Measurements from ENCODE around the gene RALBP1. TPM values are rescaled to one million over a fixed set of nuclear protein-coding genes. Genes with fewer than 3 reads are reported as not detected.
"Not testable (repeated sequence)": the region's sequence is repeated elsewhere in the genome, so short reads cannot be mapped to it uniquely, and the experiment has no call there.

The RALBP1 gene
- total RNA-seq, 2 experiments from 2014 or later = 46.9 to 47.1 TPM

DNA sequence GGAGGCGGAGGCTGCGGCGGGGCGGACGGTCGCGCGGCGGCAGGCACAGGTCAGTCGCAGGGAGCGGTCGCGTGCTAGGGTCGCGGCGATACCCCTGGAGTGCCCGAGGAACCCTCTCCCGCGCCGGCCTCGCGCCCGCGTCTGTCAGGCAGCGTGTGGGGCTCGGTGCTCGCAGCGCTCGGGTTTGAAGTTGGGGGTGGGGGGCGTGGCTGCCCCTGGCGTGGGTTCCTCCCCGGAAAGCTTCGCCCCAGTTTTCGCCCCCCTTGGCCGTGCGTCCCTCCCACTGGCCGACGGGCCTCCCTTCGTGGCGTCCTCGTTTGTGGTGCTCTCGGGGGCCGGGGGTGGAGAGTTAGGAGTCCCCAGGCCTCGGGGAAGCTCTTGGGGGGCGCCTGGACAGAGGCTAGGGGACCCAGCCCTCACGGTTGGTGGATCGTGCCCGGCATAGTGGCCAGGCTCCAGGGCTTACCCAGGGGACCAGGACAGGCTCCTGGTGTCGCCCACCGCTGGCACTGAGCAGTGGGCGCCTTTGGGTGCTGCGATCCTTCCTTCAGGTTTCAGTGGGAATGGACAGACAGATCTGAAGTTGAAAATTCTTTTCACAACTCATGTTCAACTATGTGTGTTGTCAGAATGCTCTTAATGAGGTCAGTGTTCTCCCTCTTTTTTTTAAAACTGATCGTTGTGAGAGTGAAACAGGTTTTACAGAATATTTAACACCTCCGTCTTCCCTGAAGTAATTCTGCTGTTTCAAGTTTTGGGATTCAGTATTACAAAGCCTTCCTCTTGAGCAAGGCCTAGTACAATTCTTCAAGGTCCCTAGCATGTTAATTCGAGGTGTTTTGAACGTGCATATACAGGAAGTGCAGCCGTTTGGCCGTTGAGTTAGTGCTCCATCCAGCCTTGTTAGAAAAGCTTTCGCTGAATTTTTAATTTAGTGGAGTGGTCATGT lies 604 bp downstream of the RALBP1 start:
- Mint-ChIP-seq H3K27me3 (no peaks in the 10 kb centered on the region), H3K4me1 (peaks cover 15% of the 10 kb centered on the region), H3K9me3 (no peaks in the 10 kb centered on the region), H3K27ac (peak overlapping the region; percentile 92), H3K36me3 (peaks cover 25% of the 10 kb centered on the region), H3K4me3 (peak overlapping the region; percentile 89)
- DNase-seq = peak; percentile 72

DNA sequence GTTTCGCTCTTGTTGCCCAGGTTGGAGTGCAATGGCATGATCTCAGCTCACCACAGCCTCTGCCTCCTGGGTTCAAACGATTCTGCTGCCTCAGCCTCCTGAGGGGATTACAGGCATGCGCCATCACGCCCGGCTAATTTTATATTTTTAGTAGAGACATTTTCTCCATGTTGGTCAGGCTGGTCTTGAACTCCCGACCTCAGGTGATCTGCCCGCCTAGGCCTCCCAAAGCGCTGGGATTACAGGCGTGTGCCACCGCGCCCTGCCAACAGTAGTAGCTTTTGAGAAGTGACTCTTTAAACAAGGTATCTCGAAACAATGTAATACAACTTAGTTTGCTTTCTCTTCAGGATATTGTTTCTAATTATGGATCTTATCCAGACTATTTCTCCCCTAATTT lies 1.6 kb downstream of the RALBP1 start:
- not testable (repeated sequence) for H3K9me3 Mint-ChIP-seq, H3K27ac Mint-ChIP-seq, H3K27me3 Mint-ChIP-seq, DNase-seq
- peak overlapping the region; percentile 89 for H3K4me3 Mint-ChIP-seq
- H3K36me3 Mint-ChIP-seq = peaks cover 31% of the 10 kb centered on the region
- peaks cover 15% of the 10 kb centered on the region for H3K4me1 Mint-ChIP-seq

DNA sequence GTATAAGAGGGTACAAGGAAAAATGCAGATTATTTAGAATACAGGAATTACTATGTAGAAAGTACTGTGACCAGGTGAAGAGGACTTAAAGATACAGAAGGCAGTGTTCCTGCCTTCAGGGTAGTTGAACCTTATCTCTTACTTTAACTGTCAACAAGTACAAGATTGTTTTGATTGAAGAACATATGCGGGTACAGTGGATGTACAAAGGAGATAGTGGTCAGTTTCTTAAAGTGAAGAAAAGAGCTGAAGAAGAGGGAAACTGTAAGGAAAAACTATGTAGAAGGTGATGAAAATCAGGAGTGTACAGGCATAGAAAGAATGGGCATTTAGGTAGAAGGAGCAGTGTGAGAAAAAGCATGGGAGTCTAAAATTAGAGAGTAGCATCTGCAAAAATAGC lies 2.2 kb downstream of the RALBP1 start:
- Mint-ChIP-seq H3K4me3 (peak overlapping the region; percentile 89), H3K27ac (no peak overlapping the region), H3K27me3 (no peaks in the 10 kb centered on the region), H3K4me1 (peaks cover 20% of the 10 kb centered on the region), H3K36me3 (peaks cover 35% of the 10 kb centered on the region), H3K9me3 (no peaks in the 10 kb centered on the region)
- DNase-seq = no peak

DNA sequence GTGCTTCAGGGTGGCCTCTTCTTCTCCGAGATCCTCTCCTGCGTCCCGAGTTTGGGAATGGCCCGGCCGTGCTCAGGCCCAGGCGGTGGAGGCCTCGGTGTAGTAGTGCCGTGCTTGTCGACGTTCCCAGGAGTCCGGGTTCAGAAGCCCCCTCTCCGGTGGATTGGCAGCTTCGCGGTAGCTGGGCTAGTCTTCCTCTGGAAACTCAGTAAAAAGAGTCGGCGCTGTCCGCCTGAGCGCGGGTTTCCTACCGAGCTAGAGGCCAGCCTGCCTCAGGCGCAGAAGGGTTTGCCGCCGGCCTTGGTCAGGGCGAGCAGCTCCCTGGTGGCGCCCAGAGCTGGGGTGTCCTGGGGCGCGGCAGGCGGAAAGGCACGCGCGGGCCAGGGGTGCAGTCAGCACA lies 3.2 kb downstream of the RALBP1 start:
- Mint-ChIP-seq H3K36me3 (peaks cover 40% of the 10 kb centered on the region), H3K4me1 (peaks cover 22% of the 10 kb centered on the region), H3K4me3 (no peak overlapping the region), H3K9me3 (peaks cover 2% of the 10 kb centered on the region), H3K27me3 (no peaks in the 10 kb centered on the region), H3K27ac (no peak overlapping the region)
- no peak for DNase-seq

DNA sequence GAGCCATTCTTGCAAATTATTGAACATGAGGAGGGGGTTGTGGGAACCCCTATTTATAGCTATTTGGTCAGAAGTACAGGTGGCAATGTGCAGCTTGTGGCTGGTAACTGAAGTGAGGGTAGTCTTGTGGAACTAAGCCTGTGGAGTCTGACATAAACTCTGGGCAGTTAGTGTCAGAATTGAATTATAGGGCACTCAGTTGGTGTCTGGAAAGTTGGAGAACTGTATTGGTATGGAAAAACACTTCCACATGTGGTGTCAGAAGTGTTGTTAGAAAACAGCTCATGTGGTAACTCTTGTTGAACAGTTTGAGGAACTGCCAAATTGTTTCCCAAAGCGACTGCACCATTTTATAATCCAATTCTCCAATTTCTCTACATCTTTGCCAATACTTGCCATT lies 7.5 kb downstream of the RALBP1 start:
- Mint-ChIP-seq H3K36me3 (peaks cover 57% of the 10 kb centered on the region), H3K4me1 (peaks cover 7% of the 10 kb centered on the region), H3K27ac (no peak overlapping the region), H3K4me3 (no peak overlapping the region), H3K9me3 (peaks cover 12% of the 10 kb centered on the region), H3K27me3 (no peaks in the 10 kb centered on the region)
- DNase-seq = no peak

DNA sequence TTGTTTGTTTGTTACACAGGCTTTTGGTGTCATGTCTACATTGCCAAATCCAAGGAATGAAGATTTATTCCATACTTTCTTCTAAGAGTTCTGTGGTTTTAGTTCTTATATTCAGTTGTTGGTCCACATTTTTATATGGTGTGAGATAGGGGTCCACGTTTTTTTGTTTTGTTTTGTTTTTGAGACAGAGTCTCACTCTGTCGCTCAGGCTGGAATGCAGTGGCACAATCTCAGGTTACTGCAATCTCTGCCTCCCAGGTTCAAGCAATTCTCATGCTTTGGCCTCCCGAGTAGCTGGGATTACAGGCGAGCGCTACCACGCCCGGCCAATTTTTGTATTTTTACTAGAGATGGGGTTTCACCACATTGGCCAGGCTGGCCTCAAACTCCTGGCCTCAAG lies 8.2 kb downstream of the RALBP1 start:
- peaks cover 9% of the 10 kb centered on the region for H3K4me1 Mint-ChIP-seq
- H3K9me3 Mint-ChIP-seq = peaks cover 14% of the 10 kb centered on the region
- no peaks in the 10 kb centered on the region for H3K27me3 Mint-ChIP-seq
- H3K36me3 Mint-ChIP-seq = peaks cover 55% of the 10 kb centered on the region
- H3K27ac Mint-ChIP-seq = no peak overlapping the region
- no peak for DNase-seq
- no peak overlapping the region for H3K4me3 Mint-ChIP-seq

DNA sequence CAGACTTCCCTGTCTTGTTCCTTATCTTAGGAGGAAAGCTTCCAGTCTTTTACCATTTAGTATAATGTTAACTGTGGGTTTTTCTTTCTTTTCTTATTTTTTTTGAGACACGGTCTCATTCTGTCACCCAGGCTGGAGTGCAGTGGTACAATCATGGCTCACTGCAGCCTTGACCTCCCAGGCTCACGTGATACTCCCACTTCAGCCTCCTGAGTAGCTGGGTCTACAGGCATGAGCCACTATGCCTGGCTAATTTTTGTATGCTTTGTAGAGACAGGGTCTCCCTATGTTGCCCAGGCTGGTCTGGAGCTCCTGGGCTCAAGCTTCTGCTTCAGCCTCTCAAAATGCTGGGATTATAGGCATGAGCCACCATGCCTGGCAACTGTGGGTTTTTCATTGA lies 9.5 kb downstream of the RALBP1 start:
- not testable (repeated sequence) for H3K27me3 Mint-ChIP-seq, H3K4me1 Mint-ChIP-seq, H3K4me3 Mint-ChIP-seq, H3K27ac Mint-ChIP-seq, DNase-seq
- Mint-ChIP-seq H3K9me3 (peaks cover 14% of the 10 kb centered on the region), H3K36me3 (peaks cover 45% of the 10 kb centered on the region)

DNA sequence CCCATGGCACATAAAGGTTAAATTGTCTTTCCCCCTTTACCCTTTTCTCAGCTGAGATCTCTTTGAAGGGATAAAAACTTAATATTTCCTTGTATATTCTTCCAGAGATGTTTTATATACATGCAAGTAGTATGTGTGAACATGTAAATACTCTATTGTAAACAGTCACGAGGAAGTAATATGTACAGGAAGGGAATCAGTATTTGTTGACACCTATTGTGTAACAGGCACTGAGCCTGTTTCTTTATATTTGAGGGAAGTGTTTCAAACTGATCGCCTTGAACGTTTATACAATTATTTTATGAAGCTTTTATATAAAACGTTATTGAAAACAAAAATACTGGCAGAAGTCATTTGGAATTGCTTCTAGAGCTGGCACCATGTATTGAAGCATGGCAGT lies 13.2 kb downstream of the RALBP1 start:
- no peak overlapping the region for H3K4me3 Mint-ChIP-seq

DNA sequence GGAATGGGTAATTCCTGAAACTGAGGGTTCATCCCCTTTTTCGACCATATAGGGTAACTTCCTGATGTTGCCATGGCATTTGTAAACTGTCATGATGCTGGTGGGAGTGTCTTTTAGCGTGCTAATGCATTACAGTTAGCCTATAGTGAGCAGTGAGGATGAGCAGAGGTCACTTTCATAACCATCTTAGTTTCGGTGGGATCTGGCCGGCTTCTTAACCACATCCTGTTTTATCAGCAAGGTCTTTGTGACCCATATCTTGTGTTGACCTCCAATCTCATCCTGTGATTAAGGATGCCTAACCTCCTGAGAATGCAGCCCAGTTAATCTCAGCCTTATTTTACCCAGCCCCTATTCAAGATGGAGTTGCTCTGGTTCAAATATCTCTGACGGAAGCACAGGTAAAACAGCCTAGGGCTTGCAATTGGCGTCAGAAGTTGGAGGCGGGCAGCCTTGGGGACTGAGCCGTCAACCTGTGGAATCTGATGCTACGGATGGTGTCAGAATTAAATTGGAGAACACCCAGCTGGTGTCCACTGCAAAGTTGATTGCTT lies 19.5 kb downstream of the RALBP1 start:
- Mint-ChIP-seq H3K27ac (no peak overlapping the region), H3K4me1 (peaks cover 22% of the 10 kb centered on the region), H3K36me3 (peaks cover 48% of the 10 kb centered on the region), H3K4me3 (no peak overlapping the region), H3K27me3 (no peaks in the 10 kb centered on the region), H3K9me3 (peaks cover 7% of the 10 kb centered on the region)
- no peak for DNase-seq

More for the DNA sequence above, 13.2 kb downstream of the RALBP1 start:
- no peak for DNase-seq
- H3K27ac Mint-ChIP-seq = no peak overlapping the region
- peaks cover 20% of the 10 kb centered on the region for H3K9me3 Mint-ChIP-seq
- peaks cover 4% of the 10 kb centered on the region for H3K4me1 Mint-ChIP-seq
- H3K36me3 Mint-ChIP-seq = peaks cover 43% of the 10 kb centered on the region
- no peaks in the 10 kb centered on the region for H3K27me3 Mint-ChIP-seq

DNA sequence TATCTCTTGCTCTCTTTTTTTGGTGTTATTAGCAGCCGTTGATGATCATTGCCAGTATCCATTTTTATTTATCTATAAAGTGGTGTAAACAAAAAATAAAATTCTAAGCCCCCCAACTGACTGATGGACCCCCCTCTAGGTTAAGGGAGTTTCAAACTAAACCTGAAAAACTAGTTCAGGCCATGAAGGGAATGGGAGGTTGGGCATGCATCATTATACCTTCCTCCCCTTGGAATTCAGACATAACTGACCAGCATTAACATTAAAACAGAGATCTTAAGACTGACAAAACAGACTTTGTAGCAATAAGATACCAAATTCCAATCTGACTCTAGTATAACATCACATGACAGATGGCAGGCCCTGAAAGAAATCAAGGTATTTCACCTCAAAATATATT lies 20.2 kb downstream of the RALBP1 start:
- Mint-ChIP-seq H3K9me3 (peaks cover 7% of the 10 kb centered on the region), H3K27ac (no peak overlapping the region), H3K4me3 (no peak overlapping the region), H3K4me1 (peaks cover 22% of the 10 kb centered on the region), H3K36me3 (peaks cover 52% of the 10 kb centered on the region), H3K27me3 (no peaks in the 10 kb centered on the region)
- DNase-seq = no peak

DNA sequence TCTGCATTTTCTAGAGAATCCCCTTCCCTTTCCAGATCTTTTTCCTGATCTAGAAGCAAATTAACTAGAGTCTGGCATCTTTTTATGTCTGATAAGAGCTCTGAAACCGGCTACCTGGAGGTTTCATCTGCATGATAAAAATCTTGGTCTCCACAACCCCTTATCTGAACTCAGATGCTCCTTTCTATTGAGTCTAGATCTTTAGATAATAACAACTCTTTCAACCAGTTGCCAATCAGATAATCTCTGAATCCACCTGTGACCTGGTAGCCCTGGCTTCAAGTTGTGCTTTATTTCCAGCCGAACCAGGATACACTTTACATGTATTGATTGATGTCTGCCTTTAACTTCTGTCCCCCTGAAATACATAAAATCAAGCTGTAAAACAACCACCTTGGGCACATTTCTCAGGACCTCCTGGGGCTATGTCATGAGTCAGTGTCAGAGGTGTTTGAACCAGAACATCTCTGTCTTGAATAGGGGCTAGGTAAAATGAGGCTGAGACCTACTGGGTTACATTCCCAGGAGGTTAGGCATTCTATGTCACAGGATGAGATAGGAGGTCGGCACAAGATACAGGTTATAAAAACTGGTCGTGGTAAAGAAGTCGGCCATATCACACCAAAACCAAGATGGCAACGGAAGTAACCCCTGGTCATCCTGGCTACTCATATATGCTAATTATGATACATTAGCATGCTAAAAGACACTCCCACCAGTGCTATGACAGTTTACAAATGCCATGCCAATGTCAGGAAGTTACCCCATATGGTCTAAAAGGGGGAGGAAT lies 20.8 kb downstream of the RALBP1 start:
- H3K27ac Mint-ChIP-seq = no peak overlapping the region
- H3K36me3 Mint-ChIP-seq = peaks cover 53% of the 10 kb centered on the region

DNA sequence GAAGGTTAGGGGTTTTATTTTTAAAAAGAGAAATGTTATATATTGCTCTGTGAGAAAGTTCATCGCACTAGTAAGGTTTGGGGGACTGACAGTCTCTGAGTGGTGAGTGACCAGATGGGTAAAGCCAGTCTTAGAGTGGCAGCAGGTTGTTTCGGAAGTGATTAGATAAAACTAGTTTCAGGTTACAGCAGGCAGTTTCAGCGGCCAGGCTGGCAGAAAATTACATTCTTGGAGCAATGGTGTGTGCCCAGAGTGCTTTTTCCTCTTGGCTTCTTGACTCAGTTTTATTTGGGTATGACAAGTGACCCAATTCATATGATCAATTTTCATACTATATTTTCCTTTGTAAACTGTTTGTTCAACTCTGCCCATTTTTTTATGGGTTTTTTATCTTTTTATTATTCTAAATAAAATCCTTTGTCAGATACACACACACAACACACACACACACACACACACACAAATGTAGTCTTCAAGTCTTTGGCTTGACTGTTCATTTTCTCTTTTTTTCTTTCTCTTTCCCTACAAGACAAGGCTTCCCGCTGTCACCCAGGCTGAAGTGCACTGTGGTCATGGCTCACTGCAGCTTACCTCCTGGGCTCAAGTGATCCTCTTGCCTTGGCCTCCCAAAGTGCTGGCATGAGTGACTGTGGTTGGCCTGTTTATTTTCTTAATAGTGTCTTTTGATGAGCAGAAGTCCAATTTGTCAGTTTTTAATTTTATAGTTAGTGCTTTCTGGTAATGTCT lies 30.9 kb downstream of the RALBP1 start:
- Mint-ChIP-seq H3K4me1 (peaks cover 21% of the 10 kb centered on the region), H3K36me3 (peaks cover 26% of the 10 kb centered on the region), H3K4me3 (no peak overlapping the region), H3K9me3 (peaks cover 18% of the 10 kb centered on the region), H3K27me3 (no peaks in the 10 kb centered on the region), H3K27ac (no peak overlapping the region)
- no peak for DNase-seq

More for the DNA sequence above, 20.8 kb downstream of the RALBP1 start:
- no peak overlapping the region for H3K4me3 Mint-ChIP-seq
- no peaks in the 10 kb centered on the region for H3K27me3 Mint-ChIP-seq
- no peak for DNase-seq
- peaks cover 3% of the 10 kb centered on the region for H3K9me3 Mint-ChIP-seq
- H3K4me1 Mint-ChIP-seq = peaks cover 22% of the 10 kb centered on the region

DNA sequence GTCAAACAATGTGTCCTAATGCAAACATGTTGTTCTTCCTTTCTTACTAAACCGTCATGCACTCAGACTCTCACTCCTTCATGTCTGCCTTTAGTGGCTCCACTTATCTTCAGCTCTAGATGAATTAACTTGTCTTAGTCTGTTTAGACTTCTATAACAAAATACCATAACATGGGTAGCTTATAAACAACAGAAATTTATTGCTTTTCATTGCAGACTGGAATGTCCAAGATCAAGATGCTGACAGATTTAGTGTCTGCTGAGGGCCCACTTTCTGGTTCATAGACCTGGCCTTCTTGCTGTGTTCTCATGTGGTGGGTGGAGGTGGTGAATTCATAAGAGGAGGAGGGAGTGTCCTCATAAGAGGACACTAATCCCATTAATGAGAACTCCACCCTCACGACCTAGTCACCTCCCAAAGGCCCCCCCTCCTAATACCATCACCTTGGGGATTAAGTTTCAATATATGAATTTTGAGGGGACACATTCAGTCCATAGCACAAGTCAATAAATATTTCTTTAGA lies 32.3 kb downstream of the RALBP1 start:
- Mint-ChIP-seq H3K36me3 (peaks cover 12% of the 10 kb centered on the region), H3K27ac (no peak overlapping the region), H3K9me3 (peaks cover 10% of the 10 kb centered on the region), H3K27me3 (no peaks in the 10 kb centered on the region), H3K4me3 (no peak overlapping the region), H3K4me1 (peaks cover 21% of the 10 kb centered on the region)
- no peak for DNase-seq

DNA sequence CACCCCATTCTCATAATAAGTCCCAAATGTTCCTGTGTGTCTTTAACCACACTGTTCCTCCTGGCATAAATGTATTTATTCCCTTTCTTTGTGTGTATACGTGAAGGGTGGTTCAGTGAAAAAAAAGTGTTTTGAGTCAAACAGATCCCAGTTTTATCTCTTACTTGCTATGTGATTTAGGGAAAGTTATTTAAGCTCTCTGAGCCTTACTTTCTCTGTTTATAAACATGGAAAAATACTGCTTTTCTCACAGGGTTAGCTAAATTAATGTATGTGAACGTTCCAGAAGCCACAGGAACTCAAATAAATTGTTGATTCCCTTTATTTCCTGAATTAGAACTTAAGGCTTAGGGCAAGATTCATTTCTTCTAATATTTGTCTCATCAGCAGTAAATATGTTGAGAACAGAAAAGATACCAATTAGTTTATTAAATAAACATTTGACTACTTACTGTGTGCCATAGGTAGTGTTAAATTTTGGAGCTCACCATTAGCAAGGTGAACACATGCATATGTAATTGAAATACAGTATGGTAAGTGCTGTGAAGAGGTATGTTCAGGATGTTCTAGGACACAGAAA lies 33.2 kb downstream of the RALBP1 start:
- Mint-ChIP-seq H3K9me3 (peaks cover 2% of the 10 kb centered on the region), H3K27ac (no peak overlapping the region)

More for the DNA sequence above, 33.2 kb downstream of the RALBP1 start:
- peaks cover 21% of the 10 kb centered on the region for H3K4me1 Mint-ChIP-seq
- no peak for DNase-seq
- no peak overlapping the region for H3K4me3 Mint-ChIP-seq
- peaks cover 3% of the 10 kb centered on the region for H3K36me3 Mint-ChIP-seq
- H3K27me3 Mint-ChIP-seq = no peaks in the 10 kb centered on the region

Measured in activated naive CD8-positive, alpha-beta T cell treated with anti-CD3 and anti-CD28 coated beads for 36 hours (primary cell).